ENCODE measurements around the gene FADS2. TPM values are rescaled to one million over a fixed set of nuclear protein-coding genes. Genes with fewer than 3 reads are reported as not detected.

The FADS2 gene
- polyA plus RNA-seq, 1 donor from 2014 or later = 145 TPM

DNA sequence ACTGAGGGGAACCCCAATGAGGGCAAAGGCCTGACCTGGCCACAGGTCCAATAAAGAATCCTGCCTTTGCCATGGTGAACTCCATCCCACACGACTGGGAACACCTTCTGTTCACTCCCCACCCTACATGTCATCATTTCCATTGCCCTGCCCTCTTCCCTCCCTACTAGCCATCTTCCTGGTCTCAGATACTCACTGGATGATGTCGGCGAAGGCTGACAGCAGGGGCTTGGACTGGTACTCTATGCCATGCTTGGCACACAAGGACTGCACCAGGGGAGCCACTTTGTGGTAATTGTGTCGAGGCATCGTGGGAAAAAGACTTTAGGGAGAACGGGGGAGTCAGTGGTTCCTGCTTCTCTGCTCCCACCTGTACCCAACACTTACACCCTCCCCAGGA is 25.5 kb upstream of the FADS2 start:
- H3K27me3 ChIP-seq (ENCODE audit: insufficient read depth, low read depth, low read length) = no peaks in the 10 kb centered on the region
- H3F3A ChIP-seq (ENCODE audit: insufficient read depth, low read length, poor library complexity, severe bottlenecking) = no peaks in the 10 kb centered on the region
- H3K4me3 ChIP-seq (ENCODE audit: low read length) = no peak overlapping the region
- H2AFZ ChIP-seq (ENCODE audit: low read depth, low read length) = no peak overlapping the region
- no peak overlapping the region for H3K4me2 ChIP-seq (ENCODE audit: low read length)
- TF ChIP-seq MXI1 (conservative IDR thresholded peaks at IDR 0.05; ENCODE audit: poor library complexity, severe bottlenecking) = no peak
- no peaks in the 10 kb centered on the region for H4K20me1 ChIP-seq (ENCODE audit: insufficient read depth)
- no peak overlapping the region for H3K27ac ChIP-seq (ENCODE audit: low read length)
- H3K79me2 ChIP-seq (replicated peaks; ENCODE audit: insufficient read depth, low read length) = no peaks in the 10 kb centered on the region
- H3K36me3 ChIP-seq (ENCODE audit: insufficient read depth, low read length) = peaks cover 6% of the 10 kb centered on the region
- H3K9me2 ChIP-seq (ENCODE audit: insufficient read depth, low read length) = no peaks in the 10 kb centered on the region
- no peak overlapping the region for H3K9ac ChIP-seq (ENCODE audit: low read length)
- no peaks in the 10 kb centered on the region for H3K9me3 ChIP-seq (ENCODE audit: low read length)

- H3K27ac ChIP-seq (ENCODE audit: low read length) = no peak overlapping the region
Measured at GRCh38 chr11:61803889-61804647, 24.0 kb upstream of the FADS2 start.

More at GRCh38 chr11:61803889-61804647, 24.0 kb upstream of the FADS2 start:
- Histone ChIP-seq H3K9me3 (ENCODE audit: low read length) (no peaks in the 10 kb centered on the region), H3K79me2 (replicated peaks; ENCODE audit: insufficient read depth, low read length) (no peaks in the 10 kb centered on the region), H3K4me3 (ENCODE audit: low read length) (no peak overlapping the region), H3K9me2 (ENCODE audit: insufficient read depth, low read length) (no peaks in the 10 kb centered on the region), H3K36me3 (ENCODE audit: insufficient read depth, low read length) (peaks cover 6% of the 10 kb centered on the region), H2AFZ (ENCODE audit: low read depth, low read length) (no peak overlapping the region), H3K4me2 (ENCODE audit: low read length) (no peak overlapping the region), H3K27me3 (ENCODE audit: insufficient read depth, low read depth, low read length) (no peaks in the 10 kb centered on the region), H4K20me1 (ENCODE audit: insufficient read depth) (no peaks in the 10 kb centered on the region), H3K9ac (ENCODE audit: low read length) (no peak overlapping the region), H3F3A (ENCODE audit: insufficient read depth, low read length, poor library complexity, severe bottlenecking) (no peaks in the 10 kb centered on the region)
- no peak for TF ChIP-seq EZH2 (IDR thresholded peaks at IDR 0.05; ENCODE audit: borderline replicate concordance, insufficient read depth, low read length, poor library complexity, severe bottlenecking)
- TF ChIP-seq EP300 (conservative IDR thresholded peaks at IDR 0.05; ENCODE audit: poor library complexity, severe bottlenecking) = no peak
- no peak for TF ChIP-seq RAD21 (conservative IDR thresholded peaks at IDR 0.05)
- TF ChIP-seq MXI1 (conservative IDR thresholded peaks at IDR 0.05; ENCODE audit: poor library complexity, severe bottlenecking) = no peak
- TF ChIP-seq POLR2AphosphoS5 (IDR thresholded peaks at IDR 0.05) = no peak
- no peak for TF ChIP-seq SMC3 (conservative IDR thresholded peaks at IDR 0.05; ENCODE audit: poor library complexity)
- TF ChIP-seq REST (IDR thresholded peaks at IDR 0.05; ENCODE audit: borderline replicate concordance) = no peak
- no peak for TF ChIP-seq TAF1 (IDR thresholded peaks at IDR 0.05; ENCODE audit: low read depth)
- TF ChIP-seq CTCF (IDR thresholded peaks at IDR 0.05; ENCODE audit: poor library complexity, severe bottlenecking) = no peak
